GM21423 (cell line): ENCODE measurements around the gene TUT1.
"Not testable (repeated sequence)": the region's sequence is repeated elsewhere in the genome, so short reads cannot be mapped to it uniquely, and the experiment has no call there.

Source experiments
- ATAC-seq: cut with Tn5 transposase; IDR thresholded peaks from one replicate; pipeline ENCODE4 v1.9.1; 2021; ENCODE audit warnings: mild to moderate bottlenecking, moderate library complexity; ENCODE audit not compliant: unreplicated experiment

The TUT1 gene

GRCh38 chr11:62605902-62606301 lies 14.6 kb upstream of the TUT1 start:
- ATAC-seq, result no peak

GRCh38 chr11:62605467-62605866 lies 14.1 kb upstream of the TUT1 start:
- no peak for ATAC-seq

- ATAC-seq, result no peak
Measured at GRCh38 chr11:62604460-62605120, 13.3 kb upstream of the TUT1 start.

GRCh38 chr11:62603776-62604299 lies 12.5 kb upstream of the TUT1 start:
- no peak for ATAC-seq

- ATAC-seq, result no peak
Measured at GRCh38 chr11:62603072-62603408, 11.7 kb upstream of the TUT1 start.

- no peak for ATAC-seq
Measured at GRCh38 chr11:62602141-62603071, 11.1 kb upstream of the TUT1 start.

- ATAC-seq, result peak; percentile 72
Measured at GRCh38 chr11:62601372-62602140, 10.2 kb upstream of the TUT1 start, which contains the start of gene MTA2. TSS of gene MTA2 (minus strand) at chr11:62601865. CDS start at chr11:62601450, 415 bp downstream.

- no peak for ATAC-seq
Measured at GRCh38 chr11:62601122-62601371, 9.7 kb upstream of the TUT1 start.

- ATAC-seq, result no peak
Measured at GRCh38 chr11:62600367-62601121, 9.2 kb upstream of the TUT1 start.

GRCh38 chr11:62599901-62600300 lies 8.6 kb upstream of the TUT1 start:
- ATAC-seq, result no peak

- peak; percentile 42 for ATAC-seq
Measured at GRCh38 chr11:62599069-62599696, 7.9 kb upstream of the TUT1 start.

GRCh38 chr11:62595124-62595523 lies 3.8 kb upstream of the TUT1 start:
- no peak for ATAC-seq

GRCh38 chr11:62593434-62594044 lies 2.2 kb upstream of the TUT1 start:
- ATAC-seq, result no peak

- no peak for ATAC-seq
Measured at GRCh38 chr11:62592989-62593421, 1.7 kb upstream of the TUT1 start.

- ATAC-seq, result no peak
Measured at GRCh38 chr11:62592146-62592815, 958 bp upstream of the TUT1 start.

GRCh38 chr11:62588966-62589637 lies 2.2 kb downstream of the TUT1 start:
- ATAC-seq, result no peak

- not testable (repeated sequence) for ATAC-seq
Measured at GRCh38 chr11:62585356-62585755, 6.0 kb downstream of the TUT1 start.

- not testable (repeated sequence) for ATAC-seq
Measured at GRCh38 chr11:62581735-62582134, 9.6 kb downstream of the TUT1 start.
